NCI-H2081 (cell line): Measurements from ENCODE around the gene SPECC1.
"Not testable (repeated sequence)": the region's sequence is repeated elsewhere in the genome, so short reads cannot be mapped to it uniquely, and the experiment has no call there.

Source experiments
- DNase-seq, 2 experiments: peaks; one replicate each; lab custom pipeline; 2025; lab: John Stamatoyannopoulos, UW

SPECC1 gene, protein sequence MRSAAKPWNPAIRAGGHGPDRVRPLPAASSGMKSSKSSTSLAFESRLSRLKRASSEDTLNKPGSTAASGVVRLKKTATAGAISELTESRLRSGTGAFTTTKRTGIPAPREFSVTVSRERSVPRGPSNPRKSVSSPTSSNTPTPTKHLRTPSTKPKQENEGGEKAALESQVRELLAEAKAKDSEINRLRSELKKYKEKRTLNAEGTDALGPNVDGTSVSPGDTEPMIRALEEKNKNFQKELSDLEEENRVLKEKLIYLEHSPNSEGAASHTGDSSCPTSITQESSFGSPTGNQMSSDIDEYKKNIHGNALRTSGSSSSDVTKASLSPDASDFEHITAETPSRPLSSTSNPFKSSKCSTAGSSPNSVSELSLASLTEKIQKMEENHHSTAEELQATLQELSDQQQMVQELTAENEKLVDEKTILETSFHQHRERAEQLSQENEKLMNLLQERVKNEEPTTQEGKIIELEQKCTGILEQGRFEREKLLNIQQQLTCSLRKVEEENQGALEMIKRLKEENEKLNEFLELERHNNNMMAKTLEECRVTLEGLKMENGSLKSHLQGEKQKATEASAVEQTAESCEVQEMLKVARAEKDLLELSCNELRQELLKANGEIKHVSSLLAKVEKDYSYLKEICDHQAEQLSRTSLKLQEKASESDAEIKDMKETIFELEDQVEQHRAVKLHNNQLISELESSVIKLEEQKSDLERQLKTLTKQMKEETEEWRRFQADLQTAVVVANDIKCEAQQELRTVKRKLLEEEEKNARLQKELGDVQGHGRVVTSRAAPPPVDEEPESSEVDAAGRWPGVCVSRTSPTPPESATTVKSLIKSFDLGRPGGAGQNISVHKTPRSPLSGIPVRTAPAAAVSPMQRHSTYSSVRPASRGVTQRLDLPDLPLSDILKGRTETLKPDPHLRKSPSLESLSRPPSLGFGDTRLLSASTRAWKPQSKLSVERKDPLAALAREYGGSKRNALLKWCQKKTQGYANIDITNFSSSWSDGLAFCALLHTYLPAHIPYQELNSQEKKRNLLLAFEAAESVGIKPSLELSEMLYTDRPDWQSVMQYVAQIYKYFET

DNA sequence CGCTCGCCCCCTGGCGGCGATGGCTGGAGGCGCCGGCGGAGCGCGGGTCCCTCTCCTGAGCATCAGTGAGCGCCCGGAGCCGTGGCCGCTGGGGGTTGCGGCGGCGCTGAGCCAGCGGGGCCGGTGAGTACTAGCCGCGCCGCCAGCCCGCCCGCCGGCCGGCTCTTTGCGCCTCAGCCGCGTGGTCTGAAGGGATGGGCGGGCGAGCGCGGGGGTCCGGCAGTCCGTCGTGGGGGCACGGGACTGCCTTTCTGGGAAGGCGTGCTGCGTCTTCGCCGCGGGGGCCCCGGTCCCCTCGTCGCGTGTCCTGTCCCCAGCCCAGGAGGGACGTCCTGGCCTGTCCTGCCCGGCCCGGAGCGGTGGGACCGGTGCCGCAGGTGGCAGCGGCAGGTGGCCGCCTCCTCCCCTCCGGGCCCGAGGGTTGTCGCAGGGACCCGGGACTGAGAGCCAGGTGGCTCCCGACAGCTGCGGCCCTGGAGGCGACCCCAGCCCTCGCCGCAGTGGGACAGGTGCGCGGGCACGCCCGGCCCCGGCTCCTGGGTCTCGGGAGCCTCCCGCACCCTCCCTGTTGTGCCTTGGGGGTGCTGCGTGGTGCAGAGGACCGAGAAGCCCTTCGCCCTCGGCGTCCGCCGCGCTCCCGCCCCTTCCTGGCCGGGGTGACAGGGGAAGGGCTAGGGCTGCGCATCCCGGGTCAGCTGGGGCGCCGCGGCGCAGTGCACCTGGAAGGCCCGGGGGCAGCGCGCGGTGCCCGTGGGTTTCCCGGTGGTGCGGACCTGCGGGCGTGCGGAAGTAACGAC is at the start of gene SPECC1:
TSS of gene SPECC1 (plus strand) at position 58 of the 797 bp plus-strand sequence. CDS start 87,293 bp downstream, outside the sequence.
- DNase-seq: peak; percentile 69 to 81

DNA sequence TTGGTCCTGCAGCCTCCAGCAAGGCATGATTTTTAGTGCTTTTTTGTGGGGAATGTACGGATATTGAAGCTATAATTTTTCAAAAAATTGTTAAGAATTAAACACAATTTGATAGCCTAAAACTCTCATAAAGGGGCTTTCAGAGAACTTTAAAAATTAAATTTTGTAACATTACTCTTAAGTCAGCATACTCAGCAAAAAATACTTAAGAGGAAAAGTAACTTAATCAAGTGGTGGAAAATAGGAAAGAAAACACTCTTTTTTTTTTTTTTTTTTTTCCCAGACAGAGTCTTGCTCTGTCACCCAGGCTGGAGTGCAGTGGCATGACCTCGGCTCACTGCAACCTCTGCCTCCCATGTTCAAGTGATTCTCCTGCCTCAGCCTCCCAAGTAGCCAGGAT is 46.2 kb upstream of the SPECC1 start:
- not testable (repeated sequence) for DNase-seq

DNA sequence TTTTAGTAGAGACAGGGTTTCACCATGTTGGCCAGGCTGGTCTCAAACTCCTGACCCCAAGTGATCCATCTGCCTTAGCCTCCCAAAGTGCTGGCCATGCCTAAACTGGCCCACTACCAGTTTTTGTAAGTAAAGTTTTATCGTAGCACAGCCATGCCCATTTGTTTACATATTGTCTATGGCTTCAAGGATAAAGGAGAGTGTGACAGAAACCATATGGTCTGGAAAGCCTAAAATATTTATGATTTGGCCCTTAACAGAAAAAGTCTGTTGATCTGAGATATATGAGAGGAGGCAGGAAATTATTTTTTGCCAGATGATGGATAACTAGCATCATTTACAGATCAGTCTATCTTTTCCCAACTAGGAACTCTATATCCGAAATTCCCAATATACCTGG is 36.0 kb upstream of the SPECC1 start:
- no peak for DNase-seq

DNA sequence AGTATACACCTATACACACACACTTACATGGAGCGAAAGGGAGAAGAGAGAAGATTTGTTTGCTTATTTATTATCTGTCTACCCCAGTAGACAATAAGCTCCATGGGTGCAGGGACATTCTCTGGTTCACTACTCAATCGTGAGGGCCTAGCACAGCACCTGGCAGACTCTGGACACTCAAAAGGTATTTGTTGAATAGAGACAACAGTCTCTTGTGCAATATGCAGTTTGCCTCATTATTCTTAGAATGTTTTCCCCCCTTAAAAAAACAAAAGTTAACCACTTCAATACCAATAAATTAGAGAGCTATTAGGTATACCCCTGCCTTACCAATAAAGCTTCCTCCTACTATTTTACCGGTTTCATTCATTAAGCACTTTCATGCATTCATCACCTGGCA is 33.6 kb upstream of the SPECC1 start:
- peak in 1 of 2 experiments; percentile 7 for DNase-seq

DNA sequence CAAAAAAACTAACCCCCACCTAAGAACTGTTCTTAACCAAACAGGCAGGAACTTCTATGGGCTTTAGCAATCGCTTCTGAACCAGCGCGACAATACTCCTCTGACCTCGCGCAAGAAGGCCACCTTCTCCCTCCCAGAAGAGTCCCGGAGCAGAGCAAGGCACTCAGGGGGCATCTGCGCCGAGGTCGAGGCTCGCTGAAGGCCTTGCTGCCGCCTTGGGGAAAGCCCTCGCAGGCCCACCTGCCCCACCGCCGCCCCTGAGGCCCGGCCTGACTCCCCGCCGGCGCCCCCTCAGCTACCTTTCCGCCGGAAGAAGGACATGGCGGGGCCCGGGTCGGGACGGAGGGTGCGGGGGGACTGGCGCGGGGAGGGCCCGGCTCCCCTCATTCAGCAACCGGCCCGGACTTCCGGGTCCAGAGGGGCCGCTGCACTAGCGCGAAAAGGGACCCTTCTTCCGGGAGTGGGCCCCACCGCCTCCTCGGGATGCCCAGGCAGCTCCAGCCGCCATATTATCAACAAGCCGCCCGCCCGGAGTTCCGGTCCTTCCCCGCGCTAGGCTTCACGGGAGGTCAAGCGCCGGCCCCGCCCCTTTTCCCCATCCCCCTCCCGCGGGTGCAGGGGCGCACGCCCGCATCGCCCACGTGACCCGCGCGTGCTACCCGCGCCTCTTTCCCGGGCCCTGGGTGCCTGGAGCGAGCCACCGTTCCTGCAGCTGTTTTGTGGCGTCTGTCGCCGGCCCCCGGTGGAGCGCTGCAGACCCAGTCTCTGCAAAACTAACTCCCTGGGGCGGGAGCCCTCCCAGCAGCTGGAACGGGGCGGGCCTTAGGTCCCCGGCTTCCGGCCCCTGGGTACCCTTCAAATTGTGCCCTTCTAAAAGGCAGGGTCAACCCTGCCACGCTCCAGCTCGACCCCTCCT is 31.6 kb upstream of the SPECC1 start, which contains the start of gene AKAP10:
TSS of gene AKAP10 (minus strand) at position 536 of the 916 bp plus-strand sequence. CDS start at position 387, 149 bp downstream.
- DNase-seq: peak; percentile 70 to 73

DNA sequence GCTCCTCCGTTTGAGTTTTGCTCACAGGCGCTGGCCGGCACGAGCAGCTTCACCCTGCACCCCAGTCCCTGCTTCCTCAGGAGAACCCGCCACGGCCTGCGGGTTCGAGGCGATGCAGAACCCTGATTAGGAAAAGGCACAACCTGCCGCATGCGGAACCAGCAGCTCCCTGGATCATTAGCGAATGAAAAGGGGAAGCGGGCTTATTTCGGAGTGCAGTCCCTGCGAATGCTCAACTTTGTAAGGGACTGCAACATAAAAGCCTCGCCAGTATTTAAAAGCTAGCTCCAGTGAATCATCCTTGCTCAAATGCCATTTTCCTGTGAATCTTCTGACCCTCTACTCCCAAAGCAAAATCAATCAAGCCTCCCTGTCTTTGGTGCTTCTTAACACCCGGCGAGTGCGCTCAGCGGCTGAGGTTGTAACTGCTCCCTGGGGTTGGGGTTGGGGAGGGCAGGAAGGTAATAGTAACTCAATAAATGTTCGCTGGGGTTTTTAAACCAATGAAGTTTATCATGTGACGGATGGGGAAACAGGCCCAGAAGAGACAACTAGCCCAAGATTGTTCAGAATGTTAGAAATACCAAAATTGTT is 30.9 kb upstream of the SPECC1 start:
- DNase-seq: no peak

DNA sequence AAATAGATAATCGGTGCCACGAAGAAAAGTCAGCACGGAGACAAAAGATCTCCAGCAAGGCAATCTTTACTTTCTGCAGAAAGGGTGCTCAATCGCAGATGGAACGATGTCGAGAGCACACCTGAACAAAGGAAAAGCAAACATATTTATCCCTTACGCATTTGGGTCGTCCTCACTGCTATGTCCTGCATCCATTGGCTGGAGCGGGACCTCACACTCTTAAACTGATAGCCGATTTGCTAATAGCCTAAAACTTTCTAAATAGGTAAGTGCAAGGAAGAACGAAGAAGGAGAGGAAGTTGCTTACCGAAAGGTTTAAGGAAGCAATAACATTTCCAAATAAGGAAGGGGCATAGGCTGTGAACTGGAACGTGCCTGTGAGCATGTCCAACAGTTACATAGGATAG is 30.4 kb upstream of the SPECC1 start:
- no peak for DNase-seq

DNA sequence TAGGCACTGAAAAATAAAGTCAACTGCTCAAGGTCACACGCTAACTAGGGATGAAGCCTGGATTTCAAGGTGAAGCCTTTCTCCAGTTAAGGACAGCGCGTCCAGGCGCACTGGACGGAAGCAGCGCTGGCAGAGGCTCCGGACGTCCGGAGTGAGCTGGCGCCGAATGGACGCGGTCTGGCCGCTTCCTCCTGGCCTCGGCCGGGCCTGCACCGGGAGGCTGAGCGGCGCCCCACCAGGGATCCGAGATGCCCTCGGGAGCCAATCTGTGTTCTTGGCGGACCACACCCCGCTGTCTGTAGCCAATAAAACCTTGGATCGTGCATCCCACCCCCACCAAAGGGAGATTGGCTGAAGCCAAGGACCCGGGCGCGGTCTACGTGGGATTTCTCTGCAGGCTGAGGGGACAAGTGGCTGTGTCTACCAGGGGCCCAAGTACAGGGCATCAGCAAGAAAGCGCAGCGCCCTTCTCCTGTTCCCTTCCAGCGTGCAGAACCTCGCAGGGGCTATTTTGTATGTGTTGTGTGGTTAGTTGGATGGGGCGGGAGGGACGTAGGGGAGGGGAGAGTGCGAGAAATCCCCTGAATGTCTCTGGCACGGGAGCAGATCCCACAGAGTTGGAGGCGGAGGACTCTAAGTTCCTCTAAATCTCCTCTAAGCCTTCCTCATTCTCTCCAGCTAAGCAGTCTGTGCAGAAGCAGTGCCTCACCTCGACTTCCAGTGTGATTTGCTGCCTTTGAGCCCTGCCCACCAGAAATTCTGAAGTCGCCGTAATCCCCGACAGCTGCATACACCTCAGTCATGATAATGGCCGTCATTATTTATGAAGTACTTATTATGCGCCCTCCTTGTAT is 29.0 kb upstream of the SPECC1 start:
- no peak for DNase-seq

DNA sequence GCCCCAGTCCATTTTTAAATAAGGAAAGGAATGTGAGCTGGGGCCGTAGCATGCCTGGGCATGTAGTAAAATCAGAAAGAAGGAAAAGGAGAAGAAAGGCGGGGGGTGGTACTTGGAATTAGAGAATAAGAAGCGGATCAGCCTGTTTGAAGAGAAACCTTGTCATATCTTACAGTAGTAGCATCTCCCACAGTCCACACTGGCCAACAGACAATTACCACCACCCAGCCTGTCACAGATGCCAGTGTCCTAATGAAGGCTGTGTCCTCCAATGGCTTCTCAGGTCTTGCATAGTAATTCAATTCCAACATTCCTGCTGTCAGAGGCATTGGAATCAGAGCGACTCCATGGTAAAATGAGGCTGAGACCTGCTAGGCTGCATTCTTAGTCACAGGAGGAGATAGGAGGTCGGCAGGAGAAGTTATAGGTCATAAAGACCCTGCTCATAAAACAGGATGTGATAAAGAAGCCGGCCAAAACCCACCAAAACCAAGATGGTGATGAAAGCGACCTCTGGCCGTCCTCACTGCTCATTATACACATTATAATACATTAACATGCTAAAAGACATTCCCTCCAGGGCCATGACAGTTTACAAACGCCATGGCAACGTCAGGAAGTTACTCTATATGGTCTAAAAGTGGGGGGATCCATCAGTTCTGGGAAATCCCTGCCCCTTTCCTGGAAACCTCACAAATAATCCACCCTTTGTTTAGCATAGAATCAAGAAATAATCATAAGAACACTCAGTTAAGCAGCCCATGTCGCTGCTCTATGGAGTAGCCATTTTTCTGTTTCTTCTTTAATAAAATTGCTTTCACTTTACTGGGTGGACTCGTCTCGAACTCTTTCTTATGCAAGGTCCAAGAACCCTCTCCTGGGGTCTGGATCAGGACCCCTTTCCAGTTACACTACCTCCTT is 22.0 kb upstream of the SPECC1 start:
- no peak for DNase-seq

DNA sequence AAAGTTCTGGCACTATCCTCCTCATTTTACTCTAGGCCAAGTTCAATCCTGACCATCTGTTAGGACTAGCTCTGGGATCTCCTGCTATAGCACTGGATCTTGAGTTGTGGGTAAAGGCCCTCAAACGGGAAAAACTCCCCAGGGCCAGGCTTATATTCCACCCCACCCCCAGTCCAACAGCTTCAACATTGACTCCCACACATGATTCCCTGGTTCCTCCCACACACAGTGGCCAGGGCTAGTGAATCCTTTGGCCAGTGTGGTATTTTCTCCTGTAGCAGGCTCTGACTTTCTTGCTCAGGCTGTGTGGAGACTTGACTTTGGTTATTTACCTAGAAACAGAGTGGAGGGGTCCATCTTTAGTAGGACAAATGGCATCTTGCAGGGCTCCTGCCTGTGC is 21.3 kb upstream of the SPECC1 start:
- no peak for DNase-seq

DNA sequence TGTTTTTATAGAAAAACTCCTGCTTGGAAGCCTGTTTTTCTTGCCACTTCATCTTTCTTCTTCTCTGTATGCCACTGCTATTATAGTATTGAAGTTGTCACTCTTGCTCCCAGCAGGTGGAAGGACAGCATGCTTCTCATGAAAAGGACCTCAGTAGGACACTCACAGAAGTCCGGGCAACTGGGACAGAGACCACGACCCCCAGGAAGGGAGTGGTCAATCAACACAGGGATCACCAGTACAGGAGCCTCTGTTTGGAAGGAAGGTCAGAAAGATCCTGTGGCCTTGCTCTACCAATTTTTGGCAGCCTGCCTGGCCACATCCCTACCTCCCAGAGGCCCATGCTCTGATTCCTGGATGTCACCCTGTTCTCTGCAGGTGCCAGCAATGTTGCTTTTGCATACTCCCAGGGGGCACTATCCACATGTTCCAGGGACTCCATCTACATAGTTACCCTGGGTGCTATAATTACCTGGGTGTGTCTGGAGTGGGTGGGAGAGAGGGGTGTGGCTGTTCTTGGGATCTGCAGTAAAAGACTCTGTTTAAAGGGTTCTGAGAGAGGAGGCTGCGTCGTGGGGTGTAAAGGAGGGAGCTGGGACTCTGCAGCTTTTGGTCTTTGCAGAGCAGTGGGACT is 17.8 kb upstream of the SPECC1 start:
- DNase-seq: peak; percentile 12 to 22

DNA sequence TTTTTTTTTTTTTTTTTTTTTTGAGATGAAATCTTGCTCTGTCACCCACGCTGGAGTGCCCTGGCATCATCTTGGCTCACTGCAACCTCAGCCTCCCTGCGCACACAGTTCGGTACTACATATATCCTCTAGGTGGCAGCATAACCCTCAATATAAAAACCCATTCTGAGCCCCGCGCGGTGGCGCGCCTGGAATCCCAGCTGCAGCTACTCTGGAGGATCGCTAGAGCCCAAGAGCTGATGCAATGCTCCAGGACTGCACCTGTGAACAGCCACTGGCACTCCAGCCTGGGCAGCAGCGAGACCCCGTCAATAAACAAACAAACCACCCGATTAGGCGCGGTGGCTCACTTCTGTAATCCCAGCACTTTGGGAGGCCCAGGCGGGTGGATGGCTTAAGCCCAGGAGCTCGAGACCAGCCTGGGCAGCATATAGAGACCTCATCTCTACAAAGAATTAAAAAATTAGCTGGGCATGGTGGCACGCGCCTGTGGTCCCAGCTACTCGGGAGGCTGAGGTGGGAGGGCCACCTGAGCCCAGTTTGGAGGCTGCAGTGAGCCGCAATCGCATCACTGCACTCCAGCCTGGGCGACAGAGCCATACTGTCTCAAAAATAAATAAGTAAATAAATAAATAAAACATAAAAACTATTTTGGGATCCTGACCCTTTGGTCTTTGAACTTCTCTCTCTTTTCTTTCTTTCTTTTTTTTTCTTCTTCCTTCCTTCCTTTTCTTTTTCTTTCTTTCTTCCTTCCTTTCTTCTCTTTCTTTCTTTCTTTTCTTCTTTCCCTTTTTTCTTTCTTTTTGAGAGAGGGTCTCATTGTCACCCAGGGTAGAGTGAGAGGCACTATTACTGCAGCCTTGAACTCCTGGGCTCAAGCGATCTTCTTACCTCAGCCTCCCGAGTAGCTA is 16.1 kb upstream of the SPECC1 start:
- peak; percentile 78 to 85 for DNase-seq

DNA sequence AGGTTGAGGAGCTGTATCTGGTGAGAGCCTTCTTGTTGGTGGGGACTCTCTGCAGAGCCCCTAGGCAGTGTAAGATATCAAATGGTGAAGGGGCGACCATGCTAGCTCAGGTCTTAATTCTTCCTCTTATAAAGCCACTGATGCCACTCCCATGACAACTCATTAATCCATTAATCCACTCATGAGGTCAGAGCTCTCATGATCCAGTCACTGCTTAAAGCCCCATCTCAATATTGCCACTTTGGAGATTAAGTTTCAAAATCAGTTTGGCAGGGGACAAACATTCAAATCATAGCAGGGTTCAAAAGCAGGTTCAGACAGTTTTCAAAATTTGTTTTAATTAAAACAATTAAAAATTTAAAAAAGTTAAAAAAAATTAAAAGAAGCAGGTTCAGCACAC is 13.1 kb upstream of the SPECC1 start:
- no peak for DNase-seq

DNA sequence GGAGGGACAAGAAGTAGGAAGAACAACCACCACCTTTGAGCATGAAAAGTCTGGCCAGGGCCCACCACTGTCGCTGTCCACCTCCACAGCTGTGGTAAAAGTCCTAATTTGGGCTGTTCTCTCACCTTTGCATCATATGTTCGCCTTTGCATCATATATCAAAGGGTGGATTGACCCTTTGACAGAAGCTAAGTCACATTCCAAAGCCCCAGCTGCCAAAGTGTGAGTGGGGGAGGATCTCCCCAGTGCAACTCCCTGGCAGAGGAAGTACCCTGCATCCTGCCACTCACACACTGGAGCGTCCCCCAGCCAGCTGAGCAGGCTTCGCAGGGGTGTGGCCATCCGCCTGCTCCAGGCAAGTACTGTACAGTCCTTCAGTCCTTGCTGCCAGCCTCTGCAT is 12.7 kb upstream of the SPECC1 start:
- no peak for DNase-seq

DNA sequence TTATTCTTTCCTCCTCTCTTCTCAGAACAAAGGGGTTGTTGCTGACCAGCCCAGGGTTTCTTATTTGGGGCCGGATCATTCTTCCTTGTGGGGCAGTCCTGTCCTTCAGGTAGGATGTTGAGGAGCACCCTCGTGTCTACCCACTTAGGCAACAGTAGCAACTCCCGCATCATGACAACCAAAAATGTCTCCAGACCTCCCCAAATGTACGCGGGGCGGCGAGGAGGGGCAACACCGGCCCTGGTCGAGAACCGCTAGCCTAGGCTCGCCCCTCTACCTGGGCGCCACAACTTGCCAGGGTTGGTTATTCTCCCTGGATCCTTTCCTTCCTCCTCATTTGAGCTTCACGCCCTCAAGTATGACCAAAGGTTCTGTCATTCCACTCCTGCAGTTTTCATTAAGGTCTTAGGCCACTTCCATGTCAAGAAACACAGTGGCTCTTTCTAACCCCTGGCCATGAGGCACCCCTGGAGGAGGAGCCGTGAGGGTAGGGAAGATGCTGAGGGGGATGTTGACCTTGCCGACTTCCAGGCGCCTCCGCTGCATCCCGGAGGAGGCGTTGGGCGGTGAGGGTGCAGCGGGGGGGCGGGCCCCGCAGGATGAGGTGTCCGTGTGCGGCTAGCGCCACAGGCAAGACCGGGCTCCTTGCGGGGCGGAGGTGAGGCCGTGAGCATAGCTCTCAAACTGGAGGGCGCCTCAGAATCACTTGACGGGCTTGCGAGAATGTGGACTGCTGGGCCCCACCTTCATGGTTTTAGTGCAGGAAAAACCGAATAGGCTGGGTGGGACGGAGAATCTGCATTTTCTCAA is 712 bp upstream of the SPECC1 start:
- DNase-seq: peak in 1 of 2 experiments; percentile 2

DNA sequence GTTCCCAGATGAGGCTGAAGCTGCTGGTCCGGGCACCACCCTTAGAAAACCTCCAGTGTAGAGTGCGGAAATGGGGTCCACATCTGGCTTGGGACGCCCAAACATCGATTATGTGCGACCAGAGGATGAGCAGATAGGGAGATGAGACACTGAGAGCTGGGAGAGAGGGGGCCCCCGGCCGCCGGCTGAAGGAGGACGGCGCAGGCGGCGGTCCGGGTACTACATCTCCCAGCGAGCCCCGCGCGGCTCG is 182 bp upstream of the SPECC1 start:
- no peak for DNase-seq
